Kidney (tissue), 14 donors: Measurements from ENCODE around the gene PARP12. TPM values are rescaled to one million over a fixed set of nuclear protein-coding genes. Genes with fewer than 3 reads are reported as not detected.

ENCODE experiments used
- DNase-seq, 5 donors: peaks; one replicate each; pipeline ENCODE4 v3.0.0-alpha.2; 2013 to 2020
- FAIRE-seq: peaks from 2 replicates; lab custom pipeline; 2012; peaks lifted over from hg19 to GRCh38; lab: Jason Lieb, UNC
- H3K27ac ChIP-seq, 2 donors: one replicate each; pipeline ENCODE4 v1.7.0; 2013; ENCODE audit warnings: low read depth in 2 of 2, low read length in 2 of 2, inconsistent platforms in 1 of 2
- H3K27me3 ChIP-seq: one replicate; pipeline ENCODE4 v1.7.1; 2013; ENCODE audit warnings: low read length, inconsistent platforms; ENCODE audit not compliant: control insufficient read depth, insufficient read depth
- H3K36me3 ChIP-seq, 3 donors: one replicate each; pipeline versions ENCODE4 v1.7.0 to v1.7.1; 2013; ENCODE audit warnings: low read length in 3 of 3, control low read depth in 1 of 3, inconsistent platforms in 1 of 3; ENCODE audit not compliant: insufficient read depth in 3 of 3, control insufficient read depth in 2 of 3
- H3K4me1 ChIP-seq, 3 donors: one replicate each; pipeline versions ENCODE4 v1.7.0 to v1.7.1; 2013; ENCODE audit warnings: low read length in 3 of 3, inconsistent platforms in 1 of 3, low read depth in 1 of 3; ENCODE audit not compliant: control insufficient read depth in 2 of 3, insufficient read depth in 2 of 3
- H3K4me3 ChIP-seq, 3 donors: one replicate each; pipeline versions ENCODE4 v1.7.0 to v1.8.1; 2013; ENCODE audit warnings: low read length in 3 of 3, control low read depth in 1 of 3, inconsistent platforms in 1 of 3
- H3K9ac ChIP-seq, 3 donors: one replicate each; pipeline versions ENCODE4 v1.7.0 to v1.7.1; 2013; ENCODE audit warnings: low read length in 3 of 3, control low read depth in 1 of 3, inconsistent platforms in 1 of 3
- H3K9me3 ChIP-seq, 3 donors: one replicate each; pipeline versions ENCODE4 v1.7.0 to v1.7.1; 2013; ENCODE audit warnings: low read length in 3 of 3, control low read depth in 1 of 3, inconsistent platforms in 1 of 3; ENCODE audit not compliant: control insufficient read depth in 2 of 3, insufficient read depth in 1 of 3
- CTCF ChIP-seq: IDR thresholded peaks from 3 replicates; pipeline ENCODE4 v1.5.1; 2012; ENCODE audit warnings: mild to moderate bottlenecking, moderate library complexity, borderline replicate concordance; ENCODE audit not compliant: insufficient read depth; ENCODE audit errors: extremely low read depth
- intact Hi-C: fragments of 100-400 bp; cut with DNase I; formaldehyde crosslinking; loops from one replicate; pipeline ENCODE4 v1.11.1; 2022
- polyA plus RNA-seq: library from polyadenylated mRNA; stranded (reverse); fragments of 350-450 nt; fragmentation: Illumina TruSeq; extraction: RNeasy Lipid Tissue Mini Kit (QIAGEN cat#74804); gene quantifications from one replicate; pipeline ENCODE4 v1.2.3, GENCODE V29; 2014; ENCODE audit warnings: low read depth, low replicate concordance; ENCODE audit not compliant: insufficient read depth
- total RNA-seq: library from RNA; stranded (reverse); fragmentation: NEBNext Ultra II Directional; extraction: Animal tissue kit (Norgen Biotek cat#: 25700); gene quantifications from one replicate; pipeline ENCODE4 v1.2.1, GENCODE V29; 2021
- donor health status: control.
- donor health status: control.
- donor health status: control.
- donor health status: control.
- donor health status: control.
- donor health status: DM: yes; HTN: yes; CAD: no.
- donor health status: Normal renal cell carcinoma (clear cell type).

Gene PARP12
- total and polyA plus RNA-seq, 2 donors from 2014 or later = 15.2 to 40.2 TPM

GRCh38 chr7:139989366-139990141, 73.2 kb downstream of the PARP12 start:
- H3K9ac ChIP-seq = no peak overlapping the region
- H3K4me1 ChIP-seq = no peaks in the 10 kb centered on the region
- H3K27ac ChIP-seq = no peak overlapping the region
- intact Hi-C loops = no loop called here
- no peaks in the 10 kb centered on the region for H3K9me3 ChIP-seq
- TF ChIP-seq CTCF = no peak
- H3K4me3 ChIP-seq = no peak overlapping the region
- no peaks in the 10 kb centered on the region for H3K36me3 ChIP-seq
- no peaks in the 10 kb centered on the region for H3K27me3 ChIP-seq
- DNase-seq (no peak), FAIRE-seq (no peak)

GRCh38 chr7:139987691-139988516, 74.8 kb downstream of the PARP12 start:
- H3K27ac ChIP-seq = no peak overlapping the region
- DNase-seq = no peak
- no peak overlapping the region for H3K4me3 ChIP-seq
- H3K27me3 ChIP-seq = no peaks in the 10 kb centered on the region
- no peaks in the 10 kb centered on the region for H3K36me3 ChIP-seq
- no peak for TF ChIP-seq CTCF
- H3K9me3 ChIP-seq = no peaks in the 10 kb centered on the region
- FAIRE-seq = no peak
- intact Hi-C loops = no loop called here
- no peak overlapping the region for H3K9ac ChIP-seq
- H3K4me1 ChIP-seq = no peaks in the 10 kb centered on the region

- TF ChIP-seq CTCF = no peak
- no peak overlapping the region for H3K27ac ChIP-seq
- H3K27me3 ChIP-seq = no peaks in the 10 kb centered on the region
- intact Hi-C loops = no loop called here
- no peak for DNase-seq
- H3K9ac ChIP-seq = no peak overlapping the region
- H3K4me3 ChIP-seq = no peak overlapping the region
- H3K36me3 ChIP-seq = no peaks in the 10 kb centered on the region
- no peaks in the 10 kb centered on the region for H3K4me1 ChIP-seq
- FAIRE-seq = no peak
- H3K9me3 ChIP-seq = no peaks in the 10 kb centered on the region
These were observed 76.9 kb downstream of the PARP12 start for GRCh38 chr7:139985811-139986210.
